HG03135 (cell line): ENCODE measurements around the gene FMN1.

Experiments used
- ATAC-seq: cut with Tn5 transposase; IDR thresholded peaks from one replicate; pipeline ENCODE4 v1.9.1; 2021; ENCODE audit warnings: mild to moderate bottlenecking, moderate library complexity; ENCODE audit not compliant: unreplicated experiment

FMN1 gene, protein sequence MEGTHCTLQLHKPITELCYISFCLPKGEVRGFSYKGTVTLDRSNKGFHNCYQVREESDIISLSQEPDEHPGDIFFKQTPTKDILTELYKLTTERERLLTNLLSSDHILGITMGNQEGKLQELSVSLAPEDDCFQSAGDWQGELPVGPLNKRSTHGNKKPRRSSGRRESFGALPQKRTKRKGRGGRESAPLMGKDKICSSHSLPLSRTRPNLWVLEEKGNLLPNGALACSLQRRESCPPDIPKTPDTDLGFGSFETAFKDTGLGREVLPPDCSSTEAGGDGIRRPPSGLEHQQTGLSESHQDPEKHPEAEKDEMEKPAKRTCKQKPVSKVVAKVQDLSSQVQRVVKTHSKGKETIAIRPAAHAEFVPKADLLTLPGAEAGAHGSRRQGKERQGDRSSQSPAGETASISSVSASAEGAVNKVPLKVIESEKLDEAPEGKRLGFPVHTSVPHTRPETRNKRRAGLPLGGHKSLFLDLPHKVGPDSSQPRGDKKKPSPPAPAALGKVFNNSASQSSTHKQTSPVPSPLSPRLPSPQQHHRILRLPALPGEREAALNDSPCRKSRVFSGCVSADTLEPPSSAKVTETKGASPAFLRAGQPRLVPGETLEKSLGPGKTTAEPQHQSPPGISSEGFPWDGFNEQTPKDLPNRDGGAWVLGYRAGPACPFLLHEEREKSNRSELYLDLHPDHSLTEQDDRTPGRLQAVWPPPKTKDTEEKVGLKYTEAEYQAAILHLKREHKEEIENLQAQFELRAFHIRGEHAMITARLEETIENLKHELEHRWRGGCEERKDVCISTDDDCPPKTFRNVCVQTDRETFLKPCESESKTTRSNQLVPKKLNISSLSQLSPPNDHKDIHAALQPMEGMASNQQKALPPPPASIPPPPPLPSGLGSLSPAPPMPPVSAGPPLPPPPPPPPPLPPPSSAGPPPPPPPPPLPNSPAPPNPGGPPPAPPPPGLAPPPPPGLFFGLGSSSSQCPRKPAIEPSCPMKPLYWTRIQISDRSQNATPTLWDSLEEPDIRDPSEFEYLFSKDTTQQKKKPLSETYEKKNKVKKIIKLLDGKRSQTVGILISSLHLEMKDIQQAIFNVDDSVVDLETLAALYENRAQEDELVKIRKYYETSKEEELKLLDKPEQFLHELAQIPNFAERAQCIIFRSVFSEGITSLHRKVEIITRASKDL (N-terminal part only)

DNA sequence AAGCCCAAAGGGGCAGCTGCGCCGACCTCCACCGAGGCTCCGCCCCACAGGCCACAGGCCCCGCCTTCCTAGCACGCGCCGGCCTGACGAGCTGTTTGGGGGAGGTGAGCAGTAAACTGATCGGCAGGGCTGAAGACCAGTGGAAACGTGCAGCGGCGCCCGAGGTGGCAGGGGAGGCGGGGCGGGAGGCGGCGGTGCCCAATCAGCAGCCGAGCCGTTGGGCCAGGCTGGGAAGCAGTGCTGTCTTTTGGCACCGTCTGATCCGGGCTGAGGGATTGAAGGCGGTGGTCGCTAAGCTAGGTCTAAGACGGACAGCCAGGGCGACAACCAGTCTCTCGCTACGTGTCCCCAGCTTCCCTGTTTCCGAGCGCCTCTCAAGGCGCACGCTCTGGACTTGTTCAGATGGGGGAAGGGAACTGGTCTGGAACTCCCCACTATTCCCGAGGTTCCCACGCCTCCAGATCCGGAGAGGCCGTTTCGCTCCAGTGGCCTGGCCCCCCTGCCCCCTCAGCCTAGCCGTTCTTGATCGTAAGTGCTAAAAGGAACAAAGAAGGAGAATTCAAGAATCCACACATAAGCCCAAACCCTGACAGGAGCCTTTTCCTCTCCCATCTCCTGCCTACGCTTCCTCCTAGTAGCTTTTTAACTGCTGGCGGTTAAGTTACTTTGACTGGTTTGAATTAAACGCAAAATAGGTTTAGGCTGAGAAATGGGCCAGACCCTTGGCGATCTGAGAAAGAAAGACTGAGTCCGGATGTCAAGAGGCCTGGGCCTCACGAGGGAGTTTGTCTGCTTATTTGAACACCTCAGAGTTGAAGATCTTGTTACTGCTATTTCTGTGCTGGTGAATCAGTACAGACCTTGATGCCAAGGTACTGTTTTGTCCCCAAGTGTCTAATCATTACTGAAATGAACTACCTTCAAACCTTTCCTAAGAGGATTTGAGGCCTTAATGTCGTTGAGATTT is at the start of gene FMN1:
FMN1 (minus strand) TSS at position 11 of the 967 bp plus-strand sequence. CDS start 39,800 bp downstream, outside the sequence.
- ATAC-seq = peak; percentile 98

DNA sequence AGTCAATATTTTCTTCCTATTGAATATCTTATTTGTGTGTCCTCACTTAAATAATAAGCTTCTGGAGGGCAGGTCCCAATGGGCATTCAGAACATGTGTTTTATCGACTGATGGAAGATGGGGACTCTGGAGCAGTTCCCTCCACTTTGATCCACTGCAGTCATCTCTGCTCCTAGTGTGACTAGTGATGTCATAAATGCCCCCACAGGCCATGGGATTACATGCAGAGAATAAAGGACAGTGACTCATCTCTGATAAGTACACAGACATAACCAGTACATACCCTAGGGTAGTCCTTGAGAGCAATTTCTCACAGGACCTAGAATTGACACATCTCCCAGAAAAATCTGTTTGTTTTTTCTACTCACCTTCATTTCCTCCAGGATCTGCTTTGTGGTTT is 49.4 kb upstream of the FMN1 start:
- ATAC-seq = no peak

DNA sequence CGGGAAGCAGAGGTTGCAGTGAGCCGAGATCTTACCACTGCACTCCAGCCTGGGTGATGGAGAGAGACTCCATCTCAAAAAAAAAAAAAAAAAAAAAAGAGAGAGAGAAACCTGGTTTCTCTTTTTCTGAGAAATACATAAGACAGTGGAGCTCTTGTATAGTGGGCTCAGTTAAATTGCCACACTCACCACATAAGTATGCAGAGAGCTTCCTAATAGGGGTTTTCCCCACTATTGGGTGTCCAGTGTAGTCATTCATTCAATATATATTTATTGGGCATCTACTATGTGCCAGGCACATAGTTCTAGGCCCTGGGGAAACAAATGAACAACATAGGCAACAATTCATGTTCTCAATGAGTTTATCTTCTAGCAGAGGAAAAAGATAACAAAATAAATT is 48.9 kb upstream of the FMN1 start:
- ATAC-seq = no peak

- ATAC-seq = no peak
Measured at GRCh38 chr15:33242669-33243191, 48.2 kb upstream of the FMN1 start.

DNA sequence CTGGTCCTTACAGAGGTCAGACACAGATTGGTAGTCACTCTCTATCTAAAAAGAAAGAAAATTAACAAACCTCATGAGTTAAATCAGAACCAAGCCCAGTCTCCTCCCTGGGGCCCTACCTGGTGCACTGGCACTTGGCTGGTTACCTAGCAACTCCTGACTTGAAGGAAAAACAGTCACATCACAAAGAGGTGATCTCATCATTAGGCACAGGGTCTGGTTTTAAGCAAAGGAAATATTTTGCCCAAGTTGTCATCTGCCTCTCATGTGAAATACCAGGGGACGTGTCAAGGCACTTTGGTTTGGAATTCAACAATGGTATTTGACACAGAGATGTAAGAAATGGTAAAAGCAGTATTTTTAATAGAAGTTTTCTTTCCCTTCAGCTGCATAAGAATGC is 47.7 kb upstream of the FMN1 start:
- ATAC-seq = no peak

DNA sequence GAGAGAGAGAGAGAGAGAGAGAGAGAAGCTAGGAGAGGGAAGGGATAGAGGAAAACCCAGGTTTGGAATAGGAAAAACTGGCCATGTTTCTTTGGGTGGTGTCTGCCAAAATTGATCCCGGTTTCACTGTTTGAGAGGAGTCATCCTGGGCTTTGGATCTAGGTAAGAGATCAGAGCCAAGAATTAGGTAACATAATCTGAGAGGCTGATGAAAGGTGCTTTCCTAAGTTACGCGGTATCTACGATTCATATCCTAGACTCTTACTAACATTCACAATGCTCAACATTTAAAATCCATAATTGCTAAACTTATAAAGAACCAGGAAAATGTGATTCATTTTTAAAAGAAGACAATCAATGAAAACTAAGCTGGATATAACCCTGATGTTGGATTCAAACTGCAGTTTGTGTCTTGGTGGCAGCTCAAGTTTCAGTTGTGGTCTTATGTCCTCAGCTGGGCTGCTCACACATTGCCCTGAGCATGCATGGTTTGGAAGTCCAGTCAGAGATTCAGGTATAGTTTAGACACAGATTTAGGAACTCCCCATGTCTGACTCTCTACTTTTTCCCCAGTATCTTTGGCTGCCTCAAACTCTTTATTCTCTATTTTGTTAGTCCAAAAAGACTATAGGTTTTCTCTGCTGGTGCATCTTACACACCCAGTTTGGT is 42.5 kb upstream of the FMN1 start:
- ATAC-seq = no peak

GRCh38 chr15:33234020-33234461 is 39.5 kb upstream of the FMN1 start:
- no peak for ATAC-seq

DNA sequence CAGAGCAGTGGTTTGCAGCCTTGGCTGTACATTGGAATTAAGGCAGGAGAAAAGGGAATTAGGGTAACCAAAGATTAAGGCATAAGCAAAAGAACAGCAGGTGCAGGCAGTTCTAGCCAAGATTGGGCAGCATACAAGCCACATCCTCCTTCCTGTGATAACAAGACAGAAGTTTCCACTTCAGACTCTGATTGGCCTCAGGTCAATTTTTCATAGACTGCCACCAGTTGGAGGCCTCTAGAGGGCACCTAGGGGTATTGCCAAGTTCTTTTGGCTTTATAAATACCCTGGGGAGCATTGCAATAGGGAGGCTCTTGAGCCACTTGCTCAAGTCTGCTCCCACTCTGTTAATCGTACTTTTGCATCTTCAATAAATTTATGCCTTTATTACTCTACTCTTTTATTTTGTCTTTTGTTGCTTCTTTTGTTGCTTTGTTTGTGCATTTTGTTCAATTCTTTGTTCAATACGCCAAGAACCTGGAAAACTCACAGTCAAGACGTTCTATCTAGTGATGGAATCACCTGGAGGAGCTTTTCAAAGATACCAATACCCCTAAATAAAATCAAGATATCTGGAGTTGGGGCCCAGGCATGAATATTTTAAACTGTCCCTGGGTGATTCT is 32.2 kb upstream of the FMN1 start:
- peak; percentile 95 for ATAC-seq

DNA sequence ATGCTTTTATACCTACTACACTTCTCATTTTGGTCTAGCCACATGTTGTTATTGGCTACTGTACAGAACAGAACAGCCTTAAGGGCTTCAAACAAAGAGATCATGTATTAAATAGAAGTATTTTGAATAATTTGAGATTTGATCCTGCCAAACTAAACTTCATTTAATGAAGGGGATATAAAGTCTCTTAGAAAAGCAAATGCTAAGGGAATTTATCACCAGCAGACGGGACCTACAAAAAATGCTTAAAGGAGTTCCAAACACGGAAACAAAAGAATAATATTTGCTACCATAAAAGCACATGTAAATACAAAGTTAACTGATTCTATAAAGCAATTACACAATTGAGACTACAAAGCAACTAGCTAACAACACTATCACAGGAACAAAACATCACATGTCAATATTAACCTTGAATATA is 23.6 kb upstream of the FMN1 start:
- no peak for ATAC-seq

DNA sequence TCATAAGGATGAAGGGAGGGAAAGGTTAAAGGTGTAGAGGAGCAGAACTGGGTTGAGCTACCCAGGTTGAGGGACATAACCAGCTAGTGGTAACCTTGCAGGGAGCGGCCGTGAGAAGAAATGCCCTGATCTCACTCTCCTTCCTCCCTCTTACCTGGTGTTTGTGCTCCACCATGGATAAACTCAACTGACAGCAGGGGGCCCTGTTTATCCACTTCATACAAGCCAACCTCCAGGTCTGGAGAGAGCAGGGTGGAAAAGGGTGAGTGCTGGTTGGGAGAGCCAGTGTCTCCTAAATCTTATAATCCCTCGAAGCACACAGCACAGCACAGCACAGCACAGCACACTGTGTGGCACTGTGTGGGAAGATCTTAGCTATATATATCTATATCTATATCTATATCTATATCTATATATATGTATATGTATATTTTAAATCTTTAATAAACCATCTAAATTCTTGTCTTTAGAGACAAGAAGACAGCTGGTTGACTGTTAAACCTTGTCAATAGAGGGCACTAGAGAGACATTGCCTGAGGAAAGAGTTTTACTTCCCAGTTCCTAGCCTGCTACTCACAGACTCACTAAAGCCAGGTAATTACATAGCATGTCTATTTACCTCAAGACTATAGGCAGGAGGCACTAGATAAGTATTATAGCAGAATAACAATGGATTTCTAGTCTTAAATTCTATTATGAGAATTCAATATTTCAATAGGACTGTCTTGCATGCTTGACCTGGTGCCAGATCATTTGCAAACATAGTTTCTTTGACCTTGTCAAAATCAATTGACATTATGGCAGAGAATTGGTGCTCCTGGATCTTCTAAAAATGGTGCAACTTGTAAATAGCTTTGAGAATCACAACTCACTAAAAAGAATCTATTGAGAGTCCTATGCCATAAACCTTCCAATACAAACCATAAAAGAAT is 21.7 kb upstream of the FMN1 start:
- ATAC-seq = no peak

DNA sequence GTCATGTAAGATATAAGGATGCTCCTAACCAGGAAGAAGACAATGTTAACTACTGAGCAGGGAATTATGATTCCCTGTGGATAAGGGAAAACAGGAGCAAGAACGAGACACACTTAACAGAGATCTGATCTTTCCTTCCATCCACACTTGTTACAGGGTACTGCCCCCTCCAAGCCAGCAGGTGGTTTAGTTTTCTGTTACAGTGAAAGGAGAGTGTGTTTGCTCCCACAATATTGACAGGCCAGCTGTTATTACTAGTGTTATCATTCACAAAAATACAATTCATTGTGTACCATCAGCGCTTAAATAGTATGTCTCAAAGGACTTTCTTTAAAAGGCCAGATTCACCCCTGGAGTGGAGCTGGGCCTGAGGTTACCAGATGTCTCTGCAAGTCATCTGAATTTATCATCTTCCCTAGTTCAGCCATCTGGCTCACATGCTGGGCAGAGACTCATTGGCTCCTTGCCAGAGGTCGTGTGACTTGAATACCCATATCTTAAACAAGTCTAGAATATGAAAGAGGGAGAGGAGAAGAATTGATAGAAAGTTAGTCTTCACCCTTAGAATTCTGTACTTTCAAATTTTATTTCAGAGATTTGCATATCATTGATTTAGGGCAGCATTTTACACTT is 16.8 kb upstream of the FMN1 start:
- ATAC-seq = no peak

- ATAC-seq = no peak
Measured at GRCh38 chr15:33209575-33210481, 15.3 kb upstream of the FMN1 start.

DNA sequence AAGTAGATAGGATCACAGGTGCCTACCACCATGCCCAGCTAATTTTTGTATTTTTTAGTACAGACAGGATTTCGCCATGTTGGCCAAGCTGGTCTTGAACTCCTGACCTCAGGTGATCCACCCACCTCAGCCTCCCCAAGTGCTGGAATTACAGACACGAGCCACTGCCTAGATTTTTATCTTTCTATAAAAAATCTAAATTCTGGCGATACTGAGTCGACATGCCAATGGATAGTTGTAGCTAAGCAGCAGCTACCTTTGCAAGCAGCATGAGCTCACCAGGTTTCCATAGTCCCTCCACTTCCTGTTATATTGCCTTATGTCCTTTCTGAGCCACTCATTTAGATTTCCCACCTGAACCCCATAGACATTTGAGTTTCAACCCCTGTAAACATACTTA is 13.1 kb upstream of the FMN1 start:
- ATAC-seq = no peak

- no peak for ATAC-seq
Measured at GRCh38 chr15:33206366-33206765, 11.9 kb upstream of the FMN1 start.

DNA sequence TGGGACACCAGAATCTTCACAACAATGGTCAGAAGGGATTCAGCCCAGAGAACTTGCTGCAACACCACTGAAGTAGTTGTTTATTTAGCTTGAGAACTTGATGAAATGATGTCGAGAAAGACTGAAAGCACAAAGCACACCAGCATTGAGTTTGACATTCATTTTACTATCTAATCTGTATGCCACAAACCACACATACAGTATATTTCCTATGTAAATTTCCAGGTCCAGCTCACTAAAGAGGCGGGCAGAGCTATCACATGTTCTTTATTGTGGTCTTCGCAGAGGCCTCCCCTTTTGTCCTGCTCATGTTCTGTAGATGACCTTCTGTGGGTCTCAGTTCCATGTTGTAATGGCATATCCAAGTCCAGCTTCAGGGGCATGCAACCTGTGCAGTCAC is 10.4 kb upstream of the FMN1 start:
- no peak for ATAC-seq

- no peak for ATAC-seq
Measured at GRCh38 chr15:33204087-33204486, 9.6 kb upstream of the FMN1 start.
